CD4-positive, alpha-beta T cell treated with Interleukin-12 subunit alpha and Interleukin-12 subunit beta, for 1 hour (primary cell): ENCODE data around the gene B3GALT2.
"Not testable (repeated sequence)": the region's sequence is repeated elsewhere in the genome, so short reads cannot be mapped to it uniquely, and the experiment has no call there.

Experiments used
- DNase-seq: peaks from one replicate; pipeline ENCODE4 v3.0.0-alpha.2; 2020

B3GALT2 gene

DNA sequence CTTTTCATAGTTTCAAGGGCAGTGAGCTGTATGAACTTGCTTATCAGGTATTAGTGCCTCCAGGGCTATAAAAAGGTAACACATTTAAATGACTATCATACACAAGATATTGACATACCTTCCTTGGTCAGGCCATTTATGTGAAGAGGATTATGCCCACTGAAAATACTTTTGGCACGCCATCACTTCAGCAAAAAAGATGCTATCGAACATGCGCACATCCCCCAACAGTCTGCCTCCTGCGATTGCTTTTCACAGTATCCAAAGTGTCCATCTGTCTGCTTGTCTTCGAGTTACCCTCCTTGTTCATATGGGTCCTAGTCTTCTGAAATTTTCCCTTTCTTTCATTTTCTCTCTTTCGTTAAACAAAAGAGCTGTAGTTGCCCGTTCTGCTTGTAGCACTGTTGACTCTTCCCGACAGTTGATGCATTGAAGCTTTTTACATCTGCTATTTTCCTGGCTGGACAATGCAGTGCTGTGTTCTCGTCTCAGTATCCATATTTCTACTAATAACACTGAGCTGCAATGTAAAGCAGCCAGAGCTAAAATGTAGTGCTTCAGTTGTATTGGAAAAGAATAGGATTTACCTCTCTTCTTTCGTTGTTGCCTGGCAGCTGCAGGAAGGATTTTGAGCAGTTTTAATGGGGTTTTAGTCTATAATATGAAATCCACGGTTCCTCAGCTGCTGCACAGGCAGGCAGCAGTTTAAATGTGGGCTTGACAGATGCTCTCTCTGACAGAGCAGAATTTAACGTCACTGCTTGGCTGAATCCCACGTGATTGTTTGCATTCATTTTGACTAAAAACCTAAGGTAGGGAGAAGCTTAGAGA lies at the start of gene B3GALT2:
Gene B3GALT2 (minus strand): TSS at position 713 of the 831 bp plus-strand sequence. CDS start 5,051 bp downstream, outside the sequence.
- DNase-seq = peak; percentile 44

- no peak for DNase-seq
These were observed 48.1 kb upstream of the B3GALT2 start for GRCh38 chr1:193234530-193234929.

DNA sequence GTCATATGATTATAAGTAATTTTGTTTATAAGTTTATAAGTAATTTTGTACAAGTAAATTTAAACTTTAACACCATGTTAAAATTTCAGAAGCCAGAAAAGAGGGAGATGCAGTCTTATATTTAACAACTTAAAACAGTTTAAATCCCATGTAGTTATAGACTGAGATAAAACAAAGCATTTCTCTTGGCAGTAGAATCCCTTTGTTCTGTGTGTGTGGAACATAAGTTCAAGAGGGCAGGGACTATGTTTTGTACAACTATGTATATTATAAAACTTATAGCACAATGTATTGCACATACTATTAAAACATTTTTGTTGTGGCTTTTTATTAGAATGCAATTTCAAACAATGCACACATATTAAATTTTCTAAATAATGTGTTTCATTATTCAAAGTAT lies 44.7 kb upstream of the B3GALT2 start:
- DNase-seq = not testable (repeated sequence)

DNA sequence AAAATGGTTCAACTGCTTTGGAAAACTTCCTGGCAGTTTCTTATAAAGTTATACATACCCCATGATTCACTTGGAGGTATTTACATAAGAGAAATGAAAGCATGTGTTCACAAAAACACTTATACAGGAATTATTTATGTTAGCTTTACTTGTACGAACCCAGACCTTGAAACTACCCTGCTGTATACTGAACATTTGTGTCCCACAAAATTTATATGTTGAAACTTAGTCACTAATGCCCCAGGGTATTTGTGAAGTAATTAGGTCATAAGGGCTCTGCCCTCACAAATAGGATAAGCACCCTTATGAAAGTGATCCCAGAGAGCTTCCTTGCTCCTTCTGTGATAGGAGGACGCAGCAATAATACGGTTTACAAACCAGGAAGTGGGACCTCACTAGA lies 42.7 kb upstream of the B3GALT2 start:
- no peak for DNase-seq

DNA sequence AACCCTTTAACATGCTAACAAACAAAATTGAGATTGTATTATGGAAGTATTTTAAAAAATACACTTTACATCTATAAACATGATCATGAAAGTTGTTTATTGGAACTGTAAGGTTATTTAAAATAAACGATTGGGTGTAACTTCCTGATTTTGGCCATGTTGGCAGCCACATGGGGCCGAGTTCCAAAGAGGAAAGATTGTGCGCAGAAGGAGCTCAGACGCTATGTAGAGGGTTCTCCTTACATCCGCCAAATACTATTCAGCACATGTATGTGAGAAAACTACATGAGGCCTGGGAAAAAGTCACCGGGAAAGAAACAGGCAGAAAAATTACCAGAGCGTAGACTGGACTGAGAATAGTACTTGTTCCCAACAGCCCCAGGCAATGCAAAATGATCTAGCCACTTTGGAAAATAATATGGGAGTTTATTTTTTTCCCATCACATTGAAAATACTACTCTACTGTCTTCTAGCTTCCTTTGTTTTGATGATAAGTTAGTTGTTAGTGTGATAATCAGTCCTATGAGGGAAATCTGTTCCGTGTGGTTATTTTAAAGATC lies 35.7 kb upstream of the B3GALT2 start:
- no peak for DNase-seq

DNA sequence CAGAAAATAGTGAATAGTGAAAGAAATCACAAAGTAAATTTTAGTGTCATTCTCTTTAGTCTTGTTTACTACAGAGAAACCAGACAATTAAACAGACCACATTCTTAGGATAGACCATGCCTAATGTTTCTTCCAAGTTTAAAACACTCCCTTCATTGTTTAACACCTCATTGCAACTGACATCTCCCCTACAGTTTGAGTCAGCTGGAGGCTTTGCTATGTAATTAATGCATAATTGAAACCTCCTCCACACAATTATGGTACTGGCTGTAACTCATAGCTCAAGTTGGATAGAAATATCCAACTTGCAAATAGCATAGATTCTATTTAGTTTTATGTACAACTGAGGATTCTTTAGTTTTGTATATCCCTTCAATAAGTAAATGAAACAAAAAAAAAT lies 35.2 kb upstream of the B3GALT2 start:
- DNase-seq = no peak

DNA sequence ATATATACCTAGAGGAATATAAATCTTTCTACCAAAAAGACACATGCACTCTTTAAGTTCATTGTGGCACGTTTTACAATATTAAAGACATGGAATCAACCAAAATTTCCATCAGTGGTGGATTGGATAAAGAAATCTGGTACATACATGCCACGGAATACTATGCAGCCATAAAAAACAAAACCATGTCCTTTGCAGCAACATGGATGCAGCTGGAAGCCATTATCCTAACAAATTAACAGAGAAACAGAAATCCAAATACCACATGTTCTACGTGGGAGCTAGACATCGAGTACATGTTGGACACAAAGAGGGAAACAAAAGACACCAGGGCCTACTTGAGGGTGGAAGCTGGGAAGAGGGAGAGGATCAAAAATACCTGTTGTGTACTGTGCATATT lies 33.0 kb upstream of the B3GALT2 start:
- no peak for DNase-seq

DNA sequence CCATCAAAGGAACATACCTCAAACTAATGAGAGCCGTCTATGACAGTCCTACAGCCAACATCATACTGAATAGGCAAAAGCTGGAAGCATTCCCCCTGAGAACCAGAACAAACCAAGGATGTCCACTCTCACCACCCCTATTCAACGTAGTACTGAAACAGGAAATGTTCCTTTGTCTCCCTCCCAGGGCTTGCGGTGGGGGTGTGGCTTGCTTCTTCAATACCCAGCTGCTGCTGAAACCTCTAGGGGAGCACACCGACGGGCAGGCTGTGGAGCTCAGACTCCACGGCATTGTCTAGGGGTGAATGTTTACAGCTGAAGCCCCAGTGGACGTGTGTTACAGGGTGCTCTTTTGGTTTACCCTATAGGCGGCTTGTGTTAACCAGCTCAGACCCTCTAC lies 30.5 kb upstream of the B3GALT2 start:
- DNase-seq = no peak

- no peak for DNase-seq
These were observed 27.6 kb upstream of the B3GALT2 start for GRCh38 chr1:193213998-193214397.

DNA sequence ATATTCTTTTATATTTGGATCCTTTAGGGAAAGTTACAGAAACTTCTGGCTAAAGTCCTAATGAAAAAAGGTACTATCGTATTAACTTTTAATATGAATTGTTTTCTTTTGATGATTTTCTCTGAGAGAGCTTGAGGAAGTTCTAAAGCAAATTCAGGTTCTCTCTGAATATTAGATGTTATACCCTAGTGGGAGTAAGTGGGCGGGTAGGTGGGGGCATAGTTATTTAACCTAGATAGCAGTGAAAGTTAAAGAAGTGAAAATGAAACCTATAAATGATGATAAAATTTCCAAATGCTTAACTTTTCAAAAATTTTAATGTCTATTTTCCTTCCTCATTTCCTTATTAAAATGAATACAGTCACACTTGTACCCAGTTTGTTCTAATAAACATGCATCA lies 26.2 kb upstream of the B3GALT2 start:
- no peak for DNase-seq

DNA sequence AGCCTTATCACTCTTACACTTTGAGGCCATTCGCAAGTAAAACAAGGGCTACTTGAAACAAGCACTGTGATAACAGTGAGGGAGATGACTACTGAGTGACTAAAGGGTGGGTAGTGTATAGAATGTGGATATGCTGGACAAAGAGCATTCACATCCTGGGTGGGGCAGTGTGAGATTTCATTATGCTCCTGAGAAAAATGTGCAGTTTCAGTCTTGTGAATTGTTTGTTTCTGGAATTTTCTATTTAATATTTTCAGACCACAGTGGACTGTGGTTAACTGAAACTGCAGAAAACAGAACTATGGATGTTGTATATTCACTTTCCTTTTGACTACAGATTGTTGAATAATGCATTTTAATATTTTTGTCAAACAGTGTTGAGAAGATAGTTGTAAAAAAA lies 25.1 kb upstream of the B3GALT2 start:
- DNase-seq = no peak

- no peak for DNase-seq
These were observed 24.6 kb upstream of the B3GALT2 start for GRCh38 chr1:193210996-193211395.

DNA sequence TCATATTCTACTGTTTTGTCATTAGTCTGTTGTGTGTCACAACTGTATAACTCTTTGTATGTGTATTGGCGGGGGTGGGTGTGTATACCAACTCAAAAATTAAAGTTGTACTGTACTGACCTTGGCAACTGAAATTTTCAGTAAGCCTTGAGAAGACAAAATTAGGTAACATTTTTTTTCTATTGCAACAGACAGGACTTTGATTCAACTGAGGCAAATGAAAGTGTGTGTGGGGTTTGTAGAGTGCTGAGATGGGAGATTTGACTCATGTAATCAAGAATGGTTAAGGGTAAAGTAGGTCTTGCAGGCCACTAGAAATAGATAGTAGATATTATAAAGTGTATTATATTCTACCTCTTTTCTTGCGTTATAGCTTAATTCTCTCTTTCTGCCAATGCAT lies 14.6 kb upstream of the B3GALT2 start:
- DNase-seq = no peak

- DNase-seq = no peak
These were observed 13.5 kb upstream of the B3GALT2 start for GRCh38 chr1:193199940-193200339.

- DNase-seq = no peak
These were observed 6.2 kb upstream of the B3GALT2 start for GRCh38 chr1:193192586-193192985.

DNA sequence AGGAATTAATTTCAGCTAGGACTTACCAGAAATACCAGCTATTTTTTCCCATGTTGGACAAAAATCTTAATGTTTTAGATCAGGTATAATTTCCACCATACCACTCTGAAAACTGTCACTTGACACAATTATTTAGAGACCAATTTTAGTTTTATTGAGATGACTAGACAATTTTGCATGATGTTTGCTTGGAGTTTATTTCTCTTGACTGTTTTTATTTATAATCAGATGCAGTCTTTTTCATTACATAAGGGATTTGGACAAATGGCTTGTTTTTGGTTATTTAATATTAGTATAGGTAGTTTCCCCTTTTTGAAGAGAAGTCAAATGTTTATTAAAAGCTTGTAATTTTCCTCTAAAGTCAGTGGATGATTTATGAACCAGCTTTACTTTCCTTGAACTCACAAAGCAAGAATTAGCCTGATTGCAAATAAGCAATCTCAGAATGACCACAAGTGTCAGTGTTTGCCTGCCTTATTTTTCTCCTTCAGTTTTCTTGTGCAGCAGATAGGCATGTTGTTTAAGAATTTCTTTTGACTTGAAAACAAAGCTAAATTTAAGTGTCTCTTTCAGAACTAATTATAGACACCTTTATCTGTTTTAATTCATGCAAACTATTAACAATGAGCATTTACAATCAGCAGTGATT lies 3.8 kb upstream of the B3GALT2 start:
- DNase-seq = no peak

GRCh38 chr1:193189442-193190095 lies 3.2 kb upstream of the B3GALT2 start:
- no peak for DNase-seq

DNA sequence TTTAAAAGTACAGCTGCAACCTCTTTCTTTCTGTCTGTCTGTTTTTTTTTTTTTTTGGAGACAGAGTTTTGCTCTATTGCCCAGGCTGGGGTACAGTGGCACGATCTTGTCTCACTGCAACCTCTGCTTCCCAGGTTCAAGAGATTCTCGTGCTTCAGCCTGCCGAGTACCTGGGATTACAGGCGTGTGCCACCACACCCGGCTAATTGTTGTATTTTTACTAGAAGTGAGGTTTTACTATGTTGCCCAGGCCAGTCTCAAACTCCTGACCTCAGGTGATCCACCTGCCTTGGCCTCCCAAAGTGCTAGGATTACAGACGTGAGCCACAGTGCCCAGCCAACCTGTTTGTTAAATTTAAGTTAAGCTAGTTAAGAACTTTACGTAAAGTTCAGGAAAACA lies 2.5 kb upstream of the B3GALT2 start:
- DNase-seq = not testable (repeated sequence)

DNA sequence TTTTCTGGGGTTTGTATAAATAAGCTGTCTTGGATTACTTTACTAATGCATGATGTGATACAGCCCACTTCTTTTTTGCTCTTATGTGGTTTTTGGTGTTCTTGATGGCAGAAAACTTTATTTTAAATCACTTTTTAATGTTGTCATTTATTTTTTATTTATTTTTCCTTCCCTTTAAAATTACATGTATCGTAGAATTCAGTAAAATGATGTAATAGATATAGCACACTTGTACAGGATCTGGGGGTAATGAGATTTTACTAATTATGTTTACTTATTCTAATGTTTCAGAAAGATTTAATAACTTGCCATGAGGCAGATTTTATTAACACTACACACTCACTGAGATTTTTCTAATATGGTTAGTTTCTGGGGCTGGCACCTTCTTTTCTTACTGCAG lies 701 bp upstream of the B3GALT2 start:
- no peak for DNase-seq

- no peak for DNase-seq
These were observed 1.2 kb downstream of the B3GALT2 start for GRCh38 chr1:193185211-193185610.

DNA sequence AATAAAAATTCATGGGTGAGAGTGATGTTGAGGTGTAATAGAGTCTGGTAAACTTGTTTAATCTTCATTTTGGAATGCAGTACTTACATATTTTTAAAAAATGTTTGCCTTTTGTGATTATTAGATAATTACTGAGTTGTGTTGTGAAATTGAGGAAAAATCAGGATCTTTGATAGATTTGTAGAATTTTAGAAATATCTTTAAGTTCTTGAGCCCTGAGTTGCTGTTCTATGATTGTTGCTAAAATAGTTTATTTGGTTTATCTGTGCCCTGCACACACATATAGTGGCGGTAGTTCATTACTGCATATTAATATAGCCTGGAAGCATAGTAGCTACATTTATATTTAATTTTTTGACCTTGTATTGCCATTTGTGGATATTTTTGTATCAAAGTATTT lies 1.6 kb downstream of the B3GALT2 start:
- no peak for DNase-seq

DNA sequence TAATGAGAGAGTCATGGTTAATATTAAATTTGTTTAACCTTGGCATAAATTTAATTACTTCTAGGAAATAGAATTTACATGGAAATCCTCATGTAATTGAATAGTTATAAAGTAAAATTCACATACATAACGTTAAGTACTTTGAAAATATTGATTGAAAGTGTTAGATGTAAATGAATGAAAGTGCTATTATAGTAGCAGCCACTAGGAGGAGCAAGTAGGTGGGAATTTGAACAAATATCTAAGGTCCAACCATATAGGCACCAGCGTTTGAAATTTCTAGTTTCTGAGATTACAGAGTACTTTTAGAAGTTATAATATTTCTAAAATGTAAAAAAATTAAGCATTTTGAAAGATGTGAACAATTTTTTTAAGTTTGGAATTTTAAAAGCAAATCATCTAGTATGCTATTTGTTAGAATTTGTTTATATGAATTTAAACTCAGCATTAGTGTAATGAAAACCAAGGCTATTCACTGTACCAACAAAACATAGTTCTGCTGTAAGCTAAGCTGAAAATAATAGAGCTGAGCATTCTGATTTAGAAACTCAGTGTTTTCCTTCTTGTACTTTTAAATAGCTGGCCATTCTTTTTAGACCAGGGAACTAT lies 3.3 kb downstream of the B3GALT2 start:
- DNase-seq = peak; percentile 69

- DNase-seq = no peak
These were observed 4.4 kb downstream of the B3GALT2 start for GRCh38 chr1:193181985-193182384.
